Heart left ventricle (tissue), 13 donors: ENCODE measurements around the gene DIRAS1.

Experiments used
- CTCF ChIP-seq, 12 donors: fragments of 200-600 bp; sonication (generic) in 4 of 12; IDR thresholded peaks; one replicate each; pipeline versions ENCODE4 v1.5.0 to v1.8.0; 2018 to 2022; ENCODE audit warnings: antibody characterized with exemption in 12 of 12, mild to moderate bottlenecking in 5 of 12
- POLR2A ChIP-seq, 2 donors: fragments of 450-650 bp; IDR thresholded peaks; one replicate each; pipeline ENCODE4 v1.6.1; 2017; ENCODE audit warnings: antibody characterized with exemption in 2 of 2, mild to moderate bottlenecking in 2 of 2, moderate library complexity in 2 of 2
- donor health status: ischemic (EF 13 %, LVEDD 7.1; RV severe dilation, severe dysfunction).
- donor health status: DM: no; HTN: yes; CAD: no.
- donor health status: DM: no; HTN: no; CAD: no.
- donor health status: ischemic (EF 25% LVEDD 6.9; RV normal size, moderate dysfunction).
- donor health status: ischemic (EF 25% LVEDD 5.7; RV mildly dilated, moderate dysfunction).
- donor health status: ischemic (EF 35%, LVEDD 5.7; RV mildly dilated, moderate dysfunction).
- donor health status: nonischemic (EF 11% LVEDD 7.7; RV severe dilation, severe dysfunction).
- donor health status: DM: yes; HTN: yes; CAD: no.
- donor health status: PGD.
- donor health status: ischemic (EF 29% LVEDD 5.4; RV normal size, mild dysfunction).
- donor health status: nonischemic (EF 23%, LVEDD 6.1; RV moderate dilation, normal function).

GRCh38 chr19:2690856-2691255, 30.3 kb downstream of the DIRAS1 start:
- no peak for TF ChIP-seq CTCF (IDR thresholded peaks at IDR 0.05)
- no peak for TF ChIP-seq POLR2A (IDR thresholded peaks at IDR 0.05)
